Glutamatergic neuron (in vitro differentiated cells): ENCODE results near the gene PRRT1B. TPM values are rescaled to one million over a fixed set of nuclear protein-coding genes. Genes with fewer than 3 reads are reported as not detected.
"Not testable (repeated sequence)": the region's sequence is repeated elsewhere in the genome, so short reads cannot be mapped to it uniquely, and the experiment has no call there.

ENCODE experiments used
- DNase-seq: peaks from one replicate; pipeline ENCODE4 v3.0.0; 2022
- H3K27ac Mint-ChIP-seq: one replicate; pipeline ENCODE4 v1.8.0; 2020; ENCODE audit warnings: mild to moderate bottlenecking, mixed read lengths, inconsistent platforms; ENCODE audit not compliant: unreplicated experiment
- H3K27me3 Mint-ChIP-seq: one replicate; pipeline ENCODE4 v1.8.0; 2020; ENCODE audit warnings: mild to moderate bottlenecking, moderate library complexity, mixed read lengths, inconsistent platforms; ENCODE audit not compliant: unreplicated experiment
- H3K36me3 Mint-ChIP-seq: one replicate; pipeline ENCODE4 v1.8.0; 2020; ENCODE audit warnings: mild to moderate bottlenecking, mixed read lengths, inconsistent platforms; ENCODE audit not compliant: unreplicated experiment
- H3K4me1 Mint-ChIP-seq: one replicate; pipeline ENCODE4 v1.8.0; 2020; ENCODE audit warnings: mild to moderate bottlenecking, low read depth, mixed read lengths, inconsistent platforms; ENCODE audit not compliant: unreplicated experiment
- H3K4me3 Mint-ChIP-seq: one replicate; pipeline ENCODE4 v1.8.0; 2020; ENCODE audit warnings: mild to moderate bottlenecking, mixed read lengths, inconsistent platforms; ENCODE audit not compliant: unreplicated experiment
- H3K9me3 Mint-ChIP-seq: one replicate; pipeline ENCODE4 v1.8.0; 2020; ENCODE audit warnings: mild to moderate bottlenecking, moderate library complexity, mixed read lengths, inconsistent platforms; ENCODE audit not compliant: unreplicated experiment
- total RNA-seq: library from RNA; stranded (reverse); fragmentation: NEBNext Ultra II Directional; extraction: Animal tissue kit (Norgen Biotek cat#: 25700); gene quantifications from one replicate; pipeline ENCODE4 v1.2.1, GENCODE V29; 2021; ENCODE audit not compliant: unreplicated experiment
- TF ChIP-seq, protein P1 (sequence below): fragments of 200-600 bp; sonication (generic); IDR thresholded peaks from one replicate; pipeline ENCODE4 v1.5.0; 2021; ENCODE audit not compliant: partially characterized antibody, unreplicated experiment

PRRT1B gene
- total RNA-seq, 1 donor from 2014 or later, result not detected

DNA sequence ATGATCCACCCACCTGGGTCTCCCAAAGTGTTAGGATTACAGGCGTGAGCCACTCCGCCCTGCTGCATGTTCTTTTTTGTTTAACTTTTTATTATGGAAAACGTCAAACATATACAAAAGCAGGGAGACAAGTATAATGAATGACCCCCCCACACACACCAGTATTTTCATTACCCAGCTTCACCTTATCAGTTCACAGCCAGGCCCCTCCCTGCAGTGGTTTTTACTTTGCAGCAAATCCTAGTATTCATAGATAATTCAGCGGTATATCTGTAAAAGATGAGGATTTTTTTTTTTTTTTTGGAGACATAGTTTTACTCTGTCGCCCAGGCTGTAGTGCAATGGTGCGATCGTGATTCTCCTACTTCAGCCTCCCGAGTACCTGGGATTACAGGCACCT lies 40.3 kb upstream of the PRRT1B start:
- DNase-seq, result no peak
- no peak overlapping the region for H3K4me3 Mint-ChIP-seq
- H3K36me3 Mint-ChIP-seq, result peaks cover 6% of the 10 kb centered on the region
- H3K27ac Mint-ChIP-seq, result no peak overlapping the region
- TF ChIP-seq, protein P1, sequence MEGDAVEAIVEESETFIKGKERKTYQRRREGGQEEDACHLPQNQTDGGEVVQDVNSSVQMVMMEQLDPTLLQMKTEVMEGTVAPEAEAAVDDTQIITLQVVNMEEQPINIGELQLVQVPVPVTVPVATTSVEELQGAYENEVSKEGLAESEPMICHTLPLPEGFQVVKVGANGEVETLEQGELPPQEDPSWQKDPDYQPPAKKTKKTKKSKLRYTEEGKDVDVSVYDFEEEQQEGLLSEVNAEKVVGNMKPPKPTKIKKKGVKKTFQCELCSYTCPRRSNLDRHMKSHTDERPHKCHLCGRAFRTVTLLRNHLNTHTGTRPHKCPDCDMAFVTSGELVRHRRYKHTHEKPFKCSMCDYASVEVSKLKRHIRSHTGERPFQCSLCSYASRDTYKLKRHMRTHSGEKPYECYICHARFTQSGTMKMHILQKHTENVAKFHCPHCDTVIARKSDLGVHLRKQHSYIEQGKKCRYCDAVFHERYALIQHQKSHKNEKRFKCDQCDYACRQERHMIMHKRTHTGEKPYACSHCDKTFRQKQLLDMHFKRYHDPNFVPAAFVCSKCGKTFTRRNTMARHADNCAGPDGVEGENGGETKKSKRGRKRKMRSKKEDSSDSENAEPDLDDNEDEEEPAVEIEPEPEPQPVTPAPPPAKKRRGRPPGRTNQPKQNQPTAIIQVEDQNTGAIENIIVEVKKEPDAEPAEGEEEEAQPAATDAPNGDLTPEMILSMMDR, result no peak
- H3K27me3 Mint-ChIP-seq, result peaks cover 15% of the 10 kb centered on the region
- H3K9me3 Mint-ChIP-seq, result peaks cover 26% of the 10 kb centered on the region
- peaks cover 16% of the 10 kb centered on the region for H3K4me1 Mint-ChIP-seq

DNA sequence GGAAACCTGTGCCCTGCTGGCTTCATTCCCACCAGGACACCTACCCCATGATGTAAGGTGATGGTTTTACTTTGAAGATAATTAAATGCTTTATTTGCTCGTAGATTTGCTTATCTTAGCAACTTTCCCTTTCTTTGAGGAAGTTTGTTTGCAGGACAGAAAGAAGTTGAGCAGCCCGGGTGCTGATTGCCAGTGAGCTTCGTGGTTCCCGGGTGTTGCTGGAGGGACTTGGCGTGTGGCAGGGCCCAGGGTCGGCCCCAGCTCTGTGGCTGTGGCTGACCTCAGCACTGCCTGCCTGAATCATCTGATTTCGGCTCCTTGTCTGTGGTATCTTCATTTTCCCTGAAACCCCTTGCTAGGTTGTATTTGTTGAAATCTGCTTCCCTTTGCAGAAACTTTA lies 33.9 kb upstream of the PRRT1B start:
- TF ChIP-seq, protein P1, result no peak
- Mint-ChIP-seq H3K4me1 (peaks cover 1% of the 10 kb centered on the region), H3K36me3 (no peaks in the 10 kb centered on the region), H3K9me3 (peaks cover 5% of the 10 kb centered on the region), H3K27me3 (peaks cover 6% of the 10 kb centered on the region), H3K27ac (no peak overlapping the region), H3K4me3 (no peak overlapping the region)
- no peak for DNase-seq

DNA sequence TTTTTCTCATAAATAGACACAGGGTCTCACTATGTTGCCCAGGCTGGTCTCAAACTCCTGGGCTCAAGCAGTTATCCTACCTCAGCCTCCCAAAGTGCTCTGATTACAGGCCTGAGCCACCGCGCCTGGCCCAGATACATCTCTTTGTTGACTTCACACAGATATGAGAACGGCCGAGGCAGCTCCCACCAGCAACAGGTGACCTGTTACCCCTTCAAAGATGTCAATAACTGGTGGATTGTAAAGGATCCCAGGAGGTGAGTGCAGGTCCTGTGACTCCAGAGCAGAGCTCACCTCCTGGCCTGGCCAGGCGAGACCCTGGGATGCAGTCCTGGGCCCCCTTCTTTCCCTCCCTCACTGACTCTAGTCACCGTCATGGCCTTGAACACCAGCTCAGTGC lies 33.4 kb upstream of the PRRT1B start:
- Mint-ChIP-seq H3K4me1 (no peaks in the 10 kb centered on the region), H3K4me3 (no peak overlapping the region), H3K27ac (no peak overlapping the region), H3K27me3 (peaks cover 6% of the 10 kb centered on the region), H3K9me3 (peaks cover 5% of the 10 kb centered on the region), H3K36me3 (no peaks in the 10 kb centered on the region)
- TF ChIP-seq, protein P1, result no peak
- no peak for DNase-seq

DNA sequence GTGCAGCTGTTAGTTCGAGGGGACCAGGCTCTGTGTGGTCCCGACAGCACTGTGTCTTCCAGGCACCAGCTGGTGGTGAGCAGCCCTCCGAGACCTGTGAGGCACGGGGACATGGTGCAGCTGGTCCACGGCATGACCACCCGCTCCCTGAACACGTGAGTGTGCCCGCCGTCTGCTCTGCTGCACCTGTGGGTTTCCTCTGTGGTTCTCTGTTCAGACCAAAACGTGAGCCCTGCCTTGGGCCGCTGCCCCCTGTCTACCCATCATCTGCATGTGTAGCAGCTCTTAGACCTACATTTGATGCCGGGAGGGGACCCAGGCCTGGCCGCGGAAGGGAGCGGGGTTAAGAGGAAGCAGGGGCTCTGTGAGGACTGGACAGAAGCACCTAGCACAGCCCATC lies 32.1 kb upstream of the PRRT1B start:
- Mint-ChIP-seq H3K27ac (no peak overlapping the region), H3K36me3 (no peaks in the 10 kb centered on the region), H3K4me3 (no peak overlapping the region), H3K9me3 (peaks cover 5% of the 10 kb centered on the region), H3K4me1 (no peaks in the 10 kb centered on the region), H3K27me3 (peaks cover 3% of the 10 kb centered on the region)
- TF ChIP-seq, protein P1, result no peak
- no peak for DNase-seq

DNA sequence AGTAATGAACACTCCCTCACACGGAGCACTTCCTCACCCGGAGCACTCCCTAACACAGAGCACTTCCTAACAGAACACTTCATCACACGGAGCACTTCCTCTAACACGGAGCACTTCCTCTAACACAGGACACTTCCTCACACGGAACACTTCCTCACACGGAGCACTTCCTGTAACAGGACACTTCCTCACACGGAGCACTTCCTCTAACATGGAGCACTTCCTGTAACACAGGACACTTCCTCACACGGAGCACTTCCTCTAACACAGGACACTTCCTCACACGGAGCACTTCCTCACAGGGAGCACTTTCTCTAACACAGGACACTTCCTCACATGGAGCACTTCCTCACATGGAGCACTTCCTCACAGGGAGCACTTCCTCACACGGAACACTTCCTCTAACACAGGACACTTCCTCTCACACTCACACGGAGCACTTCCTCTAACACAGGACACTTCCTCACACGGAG lies 29.7 kb upstream of the PRRT1B start:
- not testable (repeated sequence) for DNase-seq, H3K36me3 Mint-ChIP-seq, H3K9me3 Mint-ChIP-seq, H3K27ac Mint-ChIP-seq, H3K4me3 Mint-ChIP-seq, H3K27me3 Mint-ChIP-seq, H3K4me1 Mint-ChIP-seq
